Measurements from ENCODE around the gene CDH19. TPM values are rescaled to one million over a fixed set of nuclear protein-coding genes. Genes with fewer than 3 reads are reported as not detected.

Gene CDH19, protein sequence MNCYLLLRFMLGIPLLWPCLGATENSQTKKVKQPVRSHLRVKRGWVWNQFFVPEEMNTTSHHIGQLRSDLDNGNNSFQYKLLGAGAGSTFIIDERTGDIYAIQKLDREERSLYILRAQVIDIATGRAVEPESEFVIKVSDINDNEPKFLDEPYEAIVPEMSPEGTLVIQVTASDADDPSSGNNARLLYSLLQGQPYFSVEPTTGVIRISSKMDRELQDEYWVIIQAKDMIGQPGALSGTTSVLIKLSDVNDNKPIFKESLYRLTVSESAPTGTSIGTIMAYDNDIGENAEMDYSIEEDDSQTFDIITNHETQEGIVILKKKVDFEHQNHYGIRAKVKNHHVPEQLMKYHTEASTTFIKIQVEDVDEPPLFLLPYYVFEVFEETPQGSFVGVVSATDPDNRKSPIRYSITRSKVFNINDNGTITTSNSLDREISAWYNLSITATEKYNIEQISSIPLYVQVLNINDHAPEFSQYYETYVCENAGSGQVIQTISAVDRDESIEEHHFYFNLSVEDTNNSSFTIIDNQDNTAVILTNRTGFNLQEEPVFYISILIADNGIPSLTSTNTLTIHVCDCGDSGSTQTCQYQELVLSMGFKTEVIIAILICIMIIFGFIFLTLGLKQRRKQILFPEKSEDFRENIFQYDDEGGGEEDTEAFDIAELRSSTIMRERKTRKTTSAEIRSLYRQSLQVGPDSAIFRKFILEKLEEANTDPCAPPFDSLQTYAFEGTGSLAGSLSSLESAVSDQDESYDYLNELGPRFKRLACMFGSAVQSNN
- total RNA-seq (2014; rRNA removed; shearing (Covaris generic); ENCODE audit: low replicate concordance): not detected in 2 replicates

DNA sequence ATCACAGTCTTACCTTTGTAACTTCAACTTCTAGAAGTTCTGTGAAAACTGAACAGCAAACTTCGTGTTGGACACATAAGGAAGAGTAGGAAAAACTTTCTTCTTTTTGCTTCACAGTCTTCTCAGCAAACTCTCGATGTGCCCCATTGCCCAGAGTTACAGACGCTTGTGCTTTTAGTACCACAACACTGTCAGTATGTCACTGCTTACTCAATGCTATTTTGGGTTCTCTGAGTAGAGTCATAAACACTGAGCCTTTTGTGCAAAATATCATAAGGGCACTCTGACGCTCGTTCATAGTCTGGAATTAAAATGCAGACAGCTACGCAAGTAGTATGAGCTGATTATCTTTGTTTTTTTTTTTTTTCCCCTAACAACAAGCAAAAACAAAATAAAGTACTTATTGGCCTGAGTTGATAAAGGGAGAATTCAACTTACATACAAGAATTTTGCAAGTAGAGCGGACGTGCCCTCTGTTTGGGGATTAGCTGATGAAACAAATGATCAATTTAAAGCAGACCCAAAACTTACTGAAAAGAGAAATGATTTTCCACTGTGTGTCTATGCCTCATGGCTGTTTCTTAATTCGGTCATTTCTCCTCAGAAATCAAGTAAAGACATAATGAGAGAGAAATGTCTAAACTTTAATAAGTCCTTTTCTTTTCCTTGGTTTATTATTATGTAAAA, at the start of gene CDH19:
CDH19 (minus strand) TSS at position 150 of the 687 bp plus-strand sequence. CDS start 31,886 bp downstream, outside the sequence.
- peaks cover 36% of the 10 kb centered on the region for H3K9me3 ChIP-seq (ENCODE audit: low read length)
- H3K4me1 ChIP-seq (ENCODE audit: low read length): no peaks in the 10 kb centered on the region
- H3K4me2 ChIP-seq (ENCODE audit: low read depth, low read length, poor library complexity, severe bottlenecking): no peak within 1 kb of the TSS
- H3K9me2 ChIP-seq (replicated peaks; ENCODE audit: insufficient read depth, low read length): peaks cover 4% of the 10 kb centered on the region; the same call in 1 of the 2 replicates
- DNase-seq: no peak
- no peak within 1 kb of the TSS for H3K9ac ChIP-seq (ENCODE audit: low read length)
- H3K36me3 ChIP-seq (ENCODE audit: insufficient read depth, low read length): no peaks in the 10 kb centered on the region
- H3K4me3 ChIP-seq (ENCODE audit: low read length): no peak within 1 kb of the TSS
- H2AFZ ChIP-seq (ENCODE audit: low read length): no peak within 1 kb of the TSS
- no peak within 1 kb of the TSS for H3K27ac ChIP-seq (ENCODE audit: low read length)
- H3K79me2 ChIP-seq (ENCODE audit: low read length): no peaks in the 10 kb centered on the region
- no peaks in the 10 kb centered on the region for H3K27me3 ChIP-seq (ENCODE audit: low read length)
- no peaks in the 10 kb centered on the region for H4K20me1 ChIP-seq (ENCODE audit: insufficient read depth, low read depth, low read length)

DNA sequence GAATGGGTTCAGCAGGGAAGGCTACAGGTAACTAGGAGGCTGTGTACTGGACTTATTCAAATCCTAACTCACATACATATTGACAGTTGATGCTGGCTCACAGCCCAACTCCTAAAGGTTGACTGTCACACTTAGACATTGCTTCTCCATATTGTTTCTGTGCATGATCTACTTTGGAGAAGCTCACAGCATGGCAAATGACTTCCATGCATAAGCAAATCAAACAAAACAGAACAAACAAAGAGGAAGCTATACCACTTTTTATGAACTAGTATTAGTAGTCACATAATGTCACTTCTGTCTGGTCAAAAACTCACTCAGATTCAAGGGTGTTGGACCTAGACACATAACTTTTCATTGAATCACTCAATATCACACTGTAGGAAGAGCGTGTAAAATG, 43.8 kb upstream of the CDH19 start:
- no peak overlapping the region for H2AFZ ChIP-seq (ENCODE audit: low read length)
- no peak for DNase-seq
- H3K27me3 ChIP-seq (ENCODE audit: low read length): no peaks in the 10 kb centered on the region
- H3K4me1 ChIP-seq (ENCODE audit: low read length): no peaks in the 10 kb centered on the region
- H3K4me2 ChIP-seq (ENCODE audit: low read depth, low read length, poor library complexity, severe bottlenecking): no peak overlapping the region
- H3K27ac ChIP-seq (ENCODE audit: low read length): no peak overlapping the region
- no peaks in the 10 kb centered on the region for H3K79me2 ChIP-seq (ENCODE audit: low read length)
- no peaks in the 10 kb centered on the region for H3K9me2 ChIP-seq (replicated peaks; ENCODE audit: insufficient read depth, low read length)
- no peak overlapping the region for H3K9ac ChIP-seq (ENCODE audit: low read length)
- peaks cover 51% of the 10 kb centered on the region for H3K9me3 ChIP-seq (ENCODE audit: low read length)
- no peaks in the 10 kb centered on the region for H4K20me1 ChIP-seq (ENCODE audit: insufficient read depth, low read depth, low read length)
- no peaks in the 10 kb centered on the region for H3K36me3 ChIP-seq (ENCODE audit: insufficient read depth, low read length)
- H3K4me3 ChIP-seq (ENCODE audit: low read length): no peak overlapping the region

DNA sequence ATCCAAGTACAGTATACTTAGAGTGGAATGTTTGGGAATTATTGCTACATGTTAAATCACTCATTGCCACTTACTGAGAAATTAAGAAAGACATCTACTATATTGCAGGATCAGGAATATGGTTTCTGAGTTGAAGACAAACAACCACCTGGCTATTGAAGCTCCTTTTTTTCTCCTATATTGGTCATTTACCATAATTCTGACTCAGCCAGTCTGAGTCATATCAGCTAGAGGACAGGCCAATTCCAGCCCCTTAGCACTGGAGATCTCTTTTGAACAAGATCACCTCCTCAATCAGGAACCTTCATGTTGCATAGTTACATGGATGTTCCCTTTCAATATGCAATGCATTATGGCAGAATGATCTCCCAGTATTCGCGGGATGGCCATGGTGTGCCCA, 42.7 kb upstream of the CDH19 start:
- Histone ChIP-seq H3K27ac (ENCODE audit: low read length) (no peak overlapping the region), H2AFZ (ENCODE audit: low read length) (no peak overlapping the region), H4K20me1 (ENCODE audit: insufficient read depth, low read depth, low read length) (no peaks in the 10 kb centered on the region), H3K9ac (ENCODE audit: low read length) (no peak overlapping the region), H3K9me3 (ENCODE audit: low read length) (peaks cover 51% of the 10 kb centered on the region), H3K4me2 (ENCODE audit: low read depth, low read length, poor library complexity, severe bottlenecking) (no peak overlapping the region), H3K36me3 (ENCODE audit: insufficient read depth, low read length) (no peaks in the 10 kb centered on the region), H3K4me3 (ENCODE audit: low read length) (no peak overlapping the region), H3K27me3 (ENCODE audit: low read length) (no peaks in the 10 kb centered on the region), H3K79me2 (ENCODE audit: low read length) (no peaks in the 10 kb centered on the region), H3K4me1 (ENCODE audit: low read length) (no peaks in the 10 kb centered on the region), H3K9me2 (replicated peaks; ENCODE audit: insufficient read depth, low read length) (no peaks in the 10 kb centered on the region)
- DNase-seq: no peak

- Histone ChIP-seq H3K27ac (ENCODE audit: low read length) (no peak overlapping the region), H3K9me2 (replicated peaks; ENCODE audit: insufficient read depth, low read length) (no peaks in the 10 kb centered on the region), H3K27me3 (ENCODE audit: low read length) (no peaks in the 10 kb centered on the region), H2AFZ (ENCODE audit: low read length) (no peak overlapping the region), H3K4me2 (ENCODE audit: low read depth, low read length, poor library complexity, severe bottlenecking) (no peak overlapping the region), H3K9me3 (ENCODE audit: low read length) (peaks cover 55% of the 10 kb centered on the region), H3K9ac (ENCODE audit: low read length) (no peak overlapping the region), H4K20me1 (ENCODE audit: insufficient read depth, low read depth, low read length) (no peaks in the 10 kb centered on the region), H3K36me3 (ENCODE audit: insufficient read depth, low read length) (no peaks in the 10 kb centered on the region), H3K4me3 (ENCODE audit: low read length) (no peak overlapping the region), H3K4me1 (ENCODE audit: low read length) (no peaks in the 10 kb centered on the region), H3K79me2 (ENCODE audit: low read length) (no peaks in the 10 kb centered on the region)
- DNase-seq: no peak
Measured at GRCh38 chr18:66645983-66646382, 42.1 kb upstream of the CDH19 start.

DNA sequence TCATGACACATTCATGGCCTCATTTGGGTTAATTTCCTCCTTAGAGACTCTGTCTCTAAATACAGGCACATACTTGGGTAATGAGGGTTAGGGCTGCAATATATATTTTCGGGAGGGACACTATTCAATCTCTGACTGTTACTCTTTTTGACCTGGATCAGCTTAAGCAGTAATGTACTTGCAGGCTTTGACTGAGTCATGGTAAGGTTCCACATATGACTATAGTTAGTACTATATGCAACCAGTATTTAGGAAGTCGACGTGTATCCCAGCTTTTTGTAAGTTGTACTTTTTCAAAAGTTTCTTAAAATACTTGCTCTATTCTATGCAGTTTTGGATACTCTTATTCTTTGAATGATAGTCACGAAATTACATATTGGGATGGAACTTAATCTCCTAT, 37.2 kb upstream of the CDH19 start:
- H2AFZ ChIP-seq (ENCODE audit: low read length): no peak overlapping the region
- H3K36me3 ChIP-seq (ENCODE audit: insufficient read depth, low read length): no peaks in the 10 kb centered on the region
- H3K9ac ChIP-seq (ENCODE audit: low read length): no peak overlapping the region
- peaks cover 54% of the 10 kb centered on the region for H3K9me3 ChIP-seq (ENCODE audit: low read length)
- H3K27ac ChIP-seq (ENCODE audit: low read length): no peak overlapping the region
- H3K79me2 ChIP-seq (ENCODE audit: low read length): no peaks in the 10 kb centered on the region
- no peak overlapping the region for H3K4me2 ChIP-seq (ENCODE audit: low read depth, low read length, poor library complexity, severe bottlenecking)
- H3K4me3 ChIP-seq (ENCODE audit: low read length): no peak overlapping the region
- H3K4me1 ChIP-seq (ENCODE audit: low read length): no peaks in the 10 kb centered on the region
- no peaks in the 10 kb centered on the region for H3K27me3 ChIP-seq (ENCODE audit: low read length)
- H4K20me1 ChIP-seq (ENCODE audit: insufficient read depth, low read depth, low read length): no peaks in the 10 kb centered on the region
- no peak for DNase-seq
- H3K9me2 ChIP-seq (replicated peaks; ENCODE audit: insufficient read depth, low read length): no peaks in the 10 kb centered on the region

- H3K9ac ChIP-seq (ENCODE audit: low read length): no peak overlapping the region
- H3K9me2 ChIP-seq (replicated peaks; ENCODE audit: insufficient read depth, low read length): no peaks in the 10 kb centered on the region
- H3K4me2 ChIP-seq (ENCODE audit: low read depth, low read length, poor library complexity, severe bottlenecking): no peak overlapping the region
- peaks cover 57% of the 10 kb centered on the region for H3K9me3 ChIP-seq (ENCODE audit: low read length)
- H3K79me2 ChIP-seq (ENCODE audit: low read length): no peaks in the 10 kb centered on the region
- no peaks in the 10 kb centered on the region for H3K27me3 ChIP-seq (ENCODE audit: low read length)
- H4K20me1 ChIP-seq (ENCODE audit: insufficient read depth, low read depth, low read length): no peaks in the 10 kb centered on the region
- DNase-seq: no peak
- H3K36me3 ChIP-seq (ENCODE audit: insufficient read depth, low read length): no peaks in the 10 kb centered on the region
- no peaks in the 10 kb centered on the region for H3K4me1 ChIP-seq (ENCODE audit: low read length)
- H3K27ac ChIP-seq (ENCODE audit: low read length): no peak overlapping the region
- H2AFZ ChIP-seq (ENCODE audit: low read length): no peak overlapping the region
- H3K4me3 ChIP-seq (ENCODE audit: low read length): no peak overlapping the region
Measured at GRCh38 chr18:66640431-66640830, 36.5 kb upstream of the CDH19 start.

GRCh38 chr18:66638856-66639629, 35.2 kb upstream of the CDH19 start:
- no peaks in the 10 kb centered on the region for H4K20me1 ChIP-seq (ENCODE audit: insufficient read depth, low read depth, low read length)
- no peaks in the 10 kb centered on the region for H3K4me1 ChIP-seq (ENCODE audit: low read length)
- no peak overlapping the region for H3K9ac ChIP-seq (ENCODE audit: low read length)
- H2AFZ ChIP-seq (ENCODE audit: low read length): no peak overlapping the region
- H3K79me2 ChIP-seq (ENCODE audit: low read length): no peaks in the 10 kb centered on the region
- no peaks in the 10 kb centered on the region for H3K36me3 ChIP-seq (ENCODE audit: insufficient read depth, low read length)
- peaks cover 60% of the 10 kb centered on the region for H3K9me3 ChIP-seq (ENCODE audit: low read length)
- no peak overlapping the region for H3K4me3 ChIP-seq (ENCODE audit: low read length)
- no peak overlapping the region for H3K27ac ChIP-seq (ENCODE audit: low read length)
- H3K4me2 ChIP-seq (ENCODE audit: low read depth, low read length, poor library complexity, severe bottlenecking): no peak overlapping the region
- H3K27me3 ChIP-seq (ENCODE audit: low read length): no peaks in the 10 kb centered on the region
- no peak for DNase-seq
- no peaks in the 10 kb centered on the region for H3K9me2 ChIP-seq (replicated peaks; ENCODE audit: insufficient read depth, low read length)
